Measurements from ENCODE around the gene CNTNAP5. TPM values are rescaled to one million over a fixed set of nuclear protein-coding genes. Genes with fewer than 3 reads are reported as not detected.
A peak's percentile ranks its signal among the peaks of the same experiment; 100 is the strongest.

CNTNAP5 gene
- total RNA-seq, 1 donor from 2014 or later: 22.0 TPM

- peaks cover 3% of the 10 kb centered on the region for H3K9me3 Mint-ChIP-seq (ENCODE audit: unreplicated experiment)
- H3K27ac Mint-ChIP-seq (ENCODE audit: unreplicated experiment): no peak overlapping the region
- no peak overlapping the region for H3K4me3 Mint-ChIP-seq (ENCODE audit: unreplicated experiment)
- H3K36me3 Mint-ChIP-seq (ENCODE audit: unreplicated experiment): no peaks in the 10 kb centered on the region
- H3K27me3 Mint-ChIP-seq (ENCODE audit: unreplicated experiment): peaks cover under 1% of the 10 kb centered on the region
- DNase-seq: no peak
- no peak for TF ChIP-seq CTCF (IDR thresholded peaks at IDR 0.05; ENCODE audit: partially characterized antibody, unreplicated experiment)
- peaks cover 8% of the 10 kb centered on the region for H3K4me1 Mint-ChIP-seq (ENCODE audit: low read depth, unreplicated experiment)
Measured at GRCh38 chr2:124698979-124699565, 674.0 kb downstream of the CNTNAP5 start.

- no peak for TF ChIP-seq CTCF (IDR thresholded peaks at IDR 0.05; ENCODE audit: partially characterized antibody, unreplicated experiment)
- H3K27me3 Mint-ChIP-seq (ENCODE audit: unreplicated experiment): peaks cover 2% of the 10 kb centered on the region
- no peak overlapping the region for H3K27ac Mint-ChIP-seq (ENCODE audit: unreplicated experiment)
- H3K36me3 Mint-ChIP-seq (ENCODE audit: unreplicated experiment): no peaks in the 10 kb centered on the region
- H3K4me1 Mint-ChIP-seq (ENCODE audit: low read depth, unreplicated experiment): peaks cover 6% of the 10 kb centered on the region
- H3K4me3 Mint-ChIP-seq (ENCODE audit: unreplicated experiment): no peak overlapping the region
- peaks cover 1% of the 10 kb centered on the region for H3K9me3 Mint-ChIP-seq (ENCODE audit: unreplicated experiment)
- no peak for DNase-seq
Measured at GRCh38 chr2:124702777-124703176, 677.7 kb downstream of the CNTNAP5 start.

GRCh38 chr2:124704071-124704925 lies 679.2 kb downstream of the CNTNAP5 start:
- Mint-ChIP-seq H3K4me3 (ENCODE audit: unreplicated experiment) (no peak overlapping the region), H3K4me1 (ENCODE audit: low read depth, unreplicated experiment) (peaks cover 6% of the 10 kb centered on the region), H3K9me3 (ENCODE audit: unreplicated experiment) (peaks cover under 1% of the 10 kb centered on the region), H3K27me3 (ENCODE audit: unreplicated experiment) (peaks cover 3% of the 10 kb centered on the region), H3K36me3 (ENCODE audit: unreplicated experiment) (no peaks in the 10 kb centered on the region), H3K27ac (ENCODE audit: unreplicated experiment) (peak overlapping the region; percentile 23)
- no peak for TF ChIP-seq CTCF (IDR thresholded peaks at IDR 0.05; ENCODE audit: partially characterized antibody, unreplicated experiment)
- peak; percentile 56 for DNase-seq

GRCh38 chr2:124708661-124709060 lies 683.6 kb downstream of the CNTNAP5 start:
- Mint-ChIP-seq H3K36me3 (ENCODE audit: unreplicated experiment) (no peaks in the 10 kb centered on the region), H3K27me3 (ENCODE audit: unreplicated experiment) (peaks cover 3% of the 10 kb centered on the region), H3K27ac (ENCODE audit: unreplicated experiment) (no peak overlapping the region), H3K4me1 (ENCODE audit: low read depth, unreplicated experiment) (peaks cover 6% of the 10 kb centered on the region), H3K9me3 (ENCODE audit: unreplicated experiment) (peaks cover 1% of the 10 kb centered on the region), H3K4me3 (ENCODE audit: unreplicated experiment) (no peak overlapping the region)
- TF ChIP-seq CTCF (IDR thresholded peaks at IDR 0.05; ENCODE audit: partially characterized antibody, unreplicated experiment): no peak
- no peak for DNase-seq

GRCh38 chr2:124713969-124714368 lies 688.9 kb downstream of the CNTNAP5 start:
- no peak for TF ChIP-seq CTCF (IDR thresholded peaks at IDR 0.05; ENCODE audit: partially characterized antibody, unreplicated experiment)
- H3K27ac Mint-ChIP-seq (ENCODE audit: unreplicated experiment): no peak overlapping the region

More at GRCh38 chr2:124713969-124714368, 688.9 kb downstream of the CNTNAP5 start:
- no peaks in the 10 kb centered on the region for H3K4me1 Mint-ChIP-seq (ENCODE audit: low read depth, unreplicated experiment)
- no peaks in the 10 kb centered on the region for H3K36me3 Mint-ChIP-seq (ENCODE audit: unreplicated experiment)
- H3K9me3 Mint-ChIP-seq (ENCODE audit: unreplicated experiment): peaks cover 1% of the 10 kb centered on the region
- no peak overlapping the region for H3K4me3 Mint-ChIP-seq (ENCODE audit: unreplicated experiment)
- H3K27me3 Mint-ChIP-seq (ENCODE audit: unreplicated experiment): no peaks in the 10 kb centered on the region
- no peak for DNase-seq
